Lung (tissue), 12 donors: ENCODE results near the gene FAM131C. TPM values are rescaled to one million over a fixed set of nuclear protein-coding genes. Genes with fewer than 3 reads are reported as not detected.

Source experiments
- ATAC-seq: fragments of 200-7000 bp; cut with Tn5 transposase; one replicate; pipeline ENCODE4 v1.9.1; 2020; ENCODE audit warnings: moderate number of reproducible peaks; ENCODE audit not compliant: insufficient read depth, low FRiP score
- DNase-seq, 3 donors: peaks; one replicate each; pipeline ENCODE4 v3.0.0-alpha.2; 2013 to 2017
- H3K27ac ChIP-seq, 2 donors: one replicate each; pipeline ENCODE4 v1.5.1; 2013; ENCODE audit warnings: mild to moderate bottlenecking in 2 of 2, moderate library complexity in 2 of 2, control low read depth in 1 of 2, inconsistent platforms in 1 of 2, low read depth in 1 of 2, low read length in 1 of 2
- H3K27me3 ChIP-seq, 3 donors: one replicate each; pipeline ENCODE4 v1.5.1; 2013; ENCODE audit warnings: low read length in 2 of 3; ENCODE audit not compliant: control insufficient read depth in 3 of 3, insufficient read depth in 3 of 3
- H3K36me3 ChIP-seq, 4 donors: one replicate each; pipeline ENCODE4 v1.5.1; 2013; ENCODE audit warnings: low read length in 4 of 4, mild to moderate bottlenecking in 1 of 4, moderate library complexity in 1 of 4; ENCODE audit not compliant: control insufficient read depth in 4 of 4, insufficient read depth in 4 of 4
- H3K4me1 ChIP-seq, 5 donors: one replicate each; pipeline ENCODE4 v1.5.1; 2013; ENCODE audit warnings: low read length in 5 of 5, mild to moderate bottlenecking in 2 of 5, moderate library complexity in 1 of 5; ENCODE audit not compliant: control insufficient read depth in 5 of 5, insufficient read depth in 5 of 5
- H3K4me3 ChIP-seq: one replicate; pipeline ENCODE4 v1.5.1; 2013; ENCODE audit warnings: mild to moderate bottlenecking, control low read depth, moderate library complexity
- H3K9ac ChIP-seq, 2 donors: one replicate each; pipeline ENCODE4 v1.5.1; 2013; ENCODE audit warnings: low read length in 2 of 2, control low read depth in 1 of 2; ENCODE audit not compliant: insufficient read depth in 1 of 2
- H3K9me3 ChIP-seq, 4 donors: one replicate each; pipeline ENCODE4 v1.5.1; 2013; ENCODE audit warnings: low read length in 3 of 4, mild to moderate bottlenecking in 1 of 4, moderate library complexity in 1 of 4; ENCODE audit not compliant: control insufficient read depth in 4 of 4, insufficient read depth in 3 of 4
- CTCF ChIP-seq: IDR thresholded peaks from 2 replicates; pipeline ENCODE4 v1.5.1; 2012; ENCODE audit warnings: mild to moderate bottlenecking; ENCODE audit errors: control extremely low read depth, extremely low read depth
- WGBS, 2 donors: extraction: QIAGEN DNeasy Blood & Tissue Kit; methylation state at CpG; one replicate each; pipeline ENCODE4 v1.1.7; 2013; 5-methylcytosine and 5-hydroxymethylcytosine counted together
- polyA plus RNA-seq, 2 donors: library from polyadenylated mRNA; stranded (reverse); fragments of 200-250 nt; gene quantifications; one replicate each; pipeline ENCODE4 v1.2.1, GENCODE V29; 2013
- total RNA-seq, 2 donors: library from RNA; depleted of rRNA in 1 of 2; stranded (reverse); fragments of >200 nt in 1 of 2; gene quantifications; one replicate each; pipeline ENCODE4 v1.2.1, GENCODE V29; 2014 to 2021
- donor health status: control.
- donor health status: control.
- donor health status: Bipolar disorder and iron deficiency.
- donor health status: healthy.
- donor health status: DM: yes; HTN: yes; CAD: no.

The FAM131C gene
- total and polyA plus RNA-seq, 4 donors = not detected

GRCh38 chr1:16051039-16051438 lies 22.4 kb downstream of the FAM131C start:
- no peak overlapping the region for H3K9ac ChIP-seq
- peaks cover 0 to 7% (median 2%) of the 10 kb centered on the region in 5 donors for H3K4me1 ChIP-seq
- H3K36me3 ChIP-seq = no peaks in the 10 kb centered on the region
- H3K27ac ChIP-seq = no peak overlapping the region
- no peak overlapping the region for H3K4me3 ChIP-seq
- WGBS, 2 donors = 89 to 92% methylated on average over 3 of the region's 3 CpGs
- no peak for TF ChIP-seq CTCF
- DNase-seq (no peak), ATAC-seq (no peak)
- H3K27me3 ChIP-seq = no peaks in the 10 kb centered on the region
- H3K9me3 ChIP-seq = no peaks in the 10 kb centered on the region

GRCh38 chr1:16050328-16050727 lies 23.1 kb downstream of the FAM131C start:
- H3K9ac ChIP-seq = no peak overlapping the region
- no peak for TF ChIP-seq CTCF
- H3K36me3 ChIP-seq = no peaks in the 10 kb centered on the region
- no peaks in the 10 kb centered on the region for H3K9me3 ChIP-seq
- peaks cover 0 to 7% (median 2%) of the 10 kb centered on the region in 5 donors for H3K4me1 ChIP-seq
- no peak overlapping the region for H3K4me3 ChIP-seq
- no peak for DNase-seq
- H3K27me3 ChIP-seq = no peaks in the 10 kb centered on the region
- no peak for ATAC-seq
- no peak overlapping the region for H3K27ac ChIP-seq
- WGBS, 2 donors = 88 to 89% methylated on average over 7 of the region's 7 CpGs

GRCh38 chr1:16048573-16049189 lies 24.8 kb downstream of the FAM131C start:
- peak; percentile 59 for ATAC-seq
- peak overlapping the region in 1 of 2 donors; percentile 55 for H3K9ac ChIP-seq
- no peak overlapping the region for H3K27ac ChIP-seq
- 1 to 3% methylated on average over 21 to 25 of the region's 25 CpGs for WGBS, 2 donors
- no peak for TF ChIP-seq CTCF
- no peaks in the 10 kb centered on the region for H3K9me3 ChIP-seq
- no peaks in the 10 kb centered on the region for H3K36me3 ChIP-seq
- H3K27me3 ChIP-seq = no peaks in the 10 kb centered on the region
- peak; percentile 84 to 86 (median 84) for DNase-seq
- H3K4me3 ChIP-seq = no peak overlapping the region
- peaks cover 0 to 9% (median 2%) of the 10 kb centered on the region in 5 donors for H3K4me1 ChIP-seq
